ENCODE results near the gene AHCY. TPM values are rescaled to one million over a fixed set of nuclear protein-coding genes. Genes with fewer than 3 reads are reported as not detected.
"Not testable (repeated sequence)": the region's sequence is repeated elsewhere in the genome, so short reads cannot be mapped to it uniquely, and the experiment has no call there.

The AHCY gene
- polyA plus RNA-seq, 1 donor from 2014 or later: 37.1 TPM

DNA sequence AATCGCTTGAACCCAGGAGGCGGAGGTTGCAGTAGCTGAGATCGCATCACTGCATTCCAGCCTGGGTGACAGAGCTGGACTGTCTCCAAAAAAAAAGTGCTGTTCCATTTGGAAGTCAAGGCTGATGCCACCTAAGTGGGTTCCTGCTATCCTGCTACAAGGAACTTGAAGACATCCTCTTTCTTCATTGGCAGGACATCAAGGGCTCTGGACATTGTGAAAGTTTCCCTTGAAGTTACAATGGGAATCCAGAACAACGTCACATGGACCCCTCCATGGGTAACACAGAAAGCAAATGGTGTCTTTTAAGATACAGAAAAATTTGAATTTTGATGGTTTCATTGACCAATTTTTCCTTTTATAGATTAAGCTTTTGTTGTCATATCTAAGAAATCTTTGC lies 44.4 kb upstream of the AHCY start:
- TF ChIP-seq MXI1 (conservative IDR thresholded peaks at IDR 0.05; ENCODE audit: poor library complexity, severe bottlenecking) (no peak), POLR2AphosphoS5 (IDR thresholded peaks at IDR 0.05) (no peak), SMC3 (conservative IDR thresholded peaks at IDR 0.05; ENCODE audit: poor library complexity) (no peak), EZH2 (IDR thresholded peaks at IDR 0.05; ENCODE audit: borderline replicate concordance, insufficient read depth, low read length, poor library complexity, severe bottlenecking) (no peak), RAD21 (conservative IDR thresholded peaks at IDR 0.05) (no peak), TAF1 (IDR thresholded peaks at IDR 0.05; ENCODE audit: low read depth) (no peak), CTCF (IDR thresholded peaks at IDR 0.05; ENCODE audit: poor library complexity, severe bottlenecking) (no peak), EP300 (conservative IDR thresholded peaks at IDR 0.05; ENCODE audit: poor library complexity, severe bottlenecking) (no peak)
- TF ChIP-seq, protein P1, sequence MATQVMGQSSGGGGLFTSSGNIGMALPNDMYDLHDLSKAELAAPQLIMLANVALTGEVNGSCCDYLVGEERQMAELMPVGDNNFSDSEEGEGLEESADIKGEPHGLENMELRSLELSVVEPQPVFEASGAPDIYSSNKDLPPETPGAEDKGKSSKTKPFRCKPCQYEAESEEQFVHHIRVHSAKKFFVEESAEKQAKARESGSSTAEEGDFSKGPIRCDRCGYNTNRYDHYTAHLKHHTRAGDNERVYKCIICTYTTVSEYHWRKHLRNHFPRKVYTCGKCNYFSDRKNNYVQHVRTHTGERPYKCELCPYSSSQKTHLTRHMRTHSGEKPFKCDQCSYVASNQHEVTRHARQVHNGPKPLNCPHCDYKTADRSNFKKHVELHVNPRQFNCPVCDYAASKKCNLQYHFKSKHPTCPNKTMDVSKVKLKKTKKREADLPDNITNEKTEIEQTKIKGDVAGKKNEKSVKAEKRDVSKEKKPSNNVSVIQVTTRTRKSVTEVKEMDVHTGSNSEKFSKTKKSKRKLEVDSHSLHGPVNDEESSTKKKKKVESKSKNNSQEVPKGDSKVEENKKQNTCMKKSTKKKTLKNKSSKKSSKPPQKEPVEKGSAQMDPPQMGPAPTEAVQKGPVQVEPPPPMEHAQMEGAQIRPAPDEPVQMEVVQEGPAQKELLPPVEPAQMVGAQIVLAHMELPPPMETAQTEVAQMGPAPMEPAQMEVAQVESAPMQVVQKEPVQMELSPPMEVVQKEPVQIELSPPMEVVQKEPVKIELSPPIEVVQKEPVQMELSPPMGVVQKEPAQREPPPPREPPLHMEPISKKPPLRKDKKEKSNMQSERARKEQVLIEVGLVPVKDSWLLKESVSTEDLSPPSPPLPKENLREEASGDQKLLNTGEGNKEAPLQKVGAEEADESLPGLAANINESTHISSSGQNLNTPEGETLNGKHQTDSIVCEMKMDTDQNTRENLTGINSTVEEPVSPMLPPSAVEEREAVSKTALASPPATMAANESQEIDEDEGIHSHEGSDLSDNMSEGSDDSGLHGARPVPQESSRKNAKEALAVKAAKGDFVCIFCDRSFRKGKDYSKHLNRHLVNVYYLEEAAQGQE (IDR thresholded peaks at IDR 0.05; ENCODE audit: borderline replicate concordance): no peak
- Histone ChIP-seq H3K4me3 (ENCODE audit: low read length) (no peak overlapping the region), H3K9me3 (ENCODE audit: low read length) (no peaks in the 10 kb centered on the region), H4K20me1 (ENCODE audit: insufficient read depth) (no peaks in the 10 kb centered on the region), H3K27ac (ENCODE audit: low read length) (no peak overlapping the region), H3K9me2 (ENCODE audit: insufficient read depth, low read length) (no peaks in the 10 kb centered on the region), H3K4me2 (ENCODE audit: low read length) (no peak overlapping the region), H3F3A (ENCODE audit: insufficient read depth, low read length, poor library complexity, severe bottlenecking) (no peaks in the 10 kb centered on the region), H3K27me3 (ENCODE audit: insufficient read depth, low read depth, low read length) (no peaks in the 10 kb centered on the region), H2AFZ (ENCODE audit: low read depth, low read length) (no peak overlapping the region), H3K9ac (ENCODE audit: low read length) (no peak overlapping the region), H3K79me2 (replicated peaks; ENCODE audit: insufficient read depth, low read length) (no peaks in the 10 kb centered on the region), H3K36me3 (ENCODE audit: insufficient read depth, low read length) (no peaks in the 10 kb centered on the region)

- not testable (repeated sequence) for H3K36me3 ChIP-seq (ENCODE audit: insufficient read depth, low read length); H3K9me2 ChIP-seq (ENCODE audit: insufficient read depth, low read length); H3K4me3 ChIP-seq (ENCODE audit: low read length); H3K79me2 ChIP-seq (replicated peaks; ENCODE audit: insufficient read depth, low read length); H3K27me3 ChIP-seq (ENCODE audit: insufficient read depth, low read depth, low read length); H3K9ac ChIP-seq (ENCODE audit: low read length); H3K27ac ChIP-seq (ENCODE audit: low read length); H3K9me3 ChIP-seq (ENCODE audit: low read length); H2AFZ ChIP-seq (ENCODE audit: low read depth, low read length); H4K20me1 ChIP-seq (ENCODE audit: insufficient read depth); H3F3A ChIP-seq (ENCODE audit: insufficient read depth, low read length, poor library complexity, severe bottlenecking); H3K4me2 ChIP-seq (ENCODE audit: low read length)
These were observed 43.3 kb upstream of the AHCY start for GRCh38 chr20:34346533-34346865.

DNA sequence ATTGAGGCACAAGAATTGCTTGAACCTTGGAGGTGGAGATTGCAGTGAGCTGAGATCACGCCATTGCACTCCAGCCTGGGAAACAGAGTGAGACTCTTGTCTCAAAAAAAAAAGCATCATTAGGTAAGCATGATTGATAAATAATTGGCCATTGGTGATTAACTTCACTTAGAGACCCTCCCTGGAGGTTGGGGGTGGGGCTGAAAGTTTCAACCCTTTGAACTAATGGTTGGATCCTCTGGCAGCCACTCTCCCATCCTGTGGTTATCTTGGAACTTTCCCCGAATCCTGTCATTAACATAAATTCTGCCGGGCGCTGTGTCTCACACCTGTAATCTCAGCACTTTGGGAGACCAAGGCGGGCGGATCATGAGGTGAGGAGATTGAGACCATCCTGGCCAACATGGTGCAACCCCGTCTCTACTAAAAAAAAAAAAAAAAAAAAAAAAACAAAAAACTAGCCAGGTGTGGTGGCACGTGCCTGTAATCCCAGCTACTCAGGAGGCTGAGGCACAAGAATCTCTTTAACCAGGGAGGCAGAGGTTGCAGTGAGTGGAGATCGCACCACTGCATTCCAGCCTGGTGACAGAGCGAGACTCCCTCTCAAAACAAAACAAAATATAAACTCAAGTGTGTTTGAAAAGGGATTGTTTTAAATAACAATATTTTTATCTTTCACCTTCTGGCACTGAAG lies 42.8 kb upstream of the AHCY start:
- H3K36me3 ChIP-seq (ENCODE audit: insufficient read depth, low read length): not testable (repeated sequence)

More for the DNA sequence above, 42.8 kb upstream of the AHCY start:
- H3K4me3 ChIP-seq (ENCODE audit: low read length); H4K20me1 ChIP-seq (ENCODE audit: insufficient read depth); H3K9me3 ChIP-seq (ENCODE audit: low read length); H3K9me2 ChIP-seq (ENCODE audit: insufficient read depth, low read length); H3K79me2 ChIP-seq (replicated peaks; ENCODE audit: insufficient read depth, low read length); H3K27ac ChIP-seq (ENCODE audit: low read length); H3F3A ChIP-seq (ENCODE audit: insufficient read depth, low read length, poor library complexity, severe bottlenecking); H2AFZ ChIP-seq (ENCODE audit: low read depth, low read length); H3K27me3 ChIP-seq (ENCODE audit: insufficient read depth, low read depth, low read length); H3K4me2 ChIP-seq (ENCODE audit: low read length); H3K9ac ChIP-seq (ENCODE audit: low read length): not testable (repeated sequence)
